HG03378 (cell line): Measurements from ENCODE around the gene TMEM98.
"Not testable (repeated sequence)": the region's sequence is repeated elsewhere in the genome, so short reads cannot be mapped to it uniquely, and the experiment has no call there.

Source experiments
- ATAC-seq: cut with Tn5 transposase; IDR thresholded peaks from one replicate; pipeline ENCODE4 v1.9.1; 2021; ENCODE audit warnings: mild to moderate bottlenecking, moderate library complexity; ENCODE audit not compliant: unreplicated experiment

The TMEM98 gene

GRCh38 chr17:32914181-32914580, 13.8 kb upstream of the TMEM98 start:
- no peak for ATAC-seq

- no peak for ATAC-seq
Observed at GRCh38 chr17:32915245-32915644, 12.7 kb upstream of the TMEM98 start.

GRCh38 chr17:32916134-32916533, 11.8 kb upstream of the TMEM98 start:
- no peak for ATAC-seq

- no peak for ATAC-seq
Observed at GRCh38 chr17:32917081-32917480, 10.9 kb upstream of the TMEM98 start.

- ATAC-seq: no peak
Observed at GRCh38 chr17:32917842-32918241, 10.1 kb upstream of the TMEM98 start.

- not testable (repeated sequence) for ATAC-seq
Observed at GRCh38 chr17:32919876-32920275, 8.1 kb upstream of the TMEM98 start.

GRCh38 chr17:32920293-32920692, 7.7 kb upstream of the TMEM98 start:
- ATAC-seq: no peak

- no peak for ATAC-seq
Observed at GRCh38 chr17:32921017-32921416, 6.9 kb upstream of the TMEM98 start.

GRCh38 chr17:32923905-32924304, 4.0 kb upstream of the TMEM98 start:
- ATAC-seq: not testable (repeated sequence)

- ATAC-seq: no peak
Observed at GRCh38 chr17:32926183-32926582, 1.8 kb upstream of the TMEM98 start.

- ATAC-seq: not testable (repeated sequence)
Observed at GRCh38 chr17:32926789-32927188, 1.2 kb upstream of the TMEM98 start.

GRCh38 chr17:32927201-32927723, 691 bp upstream of the TMEM98 start:
- ATAC-seq: no peak

GRCh38 chr17:32928586-32929535, 908 bp downstream of the TMEM98 start:
- ATAC-seq: no peak

- no peak for ATAC-seq
Observed at GRCh38 chr17:32929588-32929987, 1.6 kb downstream of the TMEM98 start.

- ATAC-seq: no peak
Observed at GRCh38 chr17:32930512-32930911, 2.6 kb downstream of the TMEM98 start.

- no peak for ATAC-seq
Observed at GRCh38 chr17:32931686-32932085, 3.7 kb downstream of the TMEM98 start.

- no peak for ATAC-seq
Observed at GRCh38 chr17:32933881-32934280, 5.9 kb downstream of the TMEM98 start.

GRCh38 chr17:32935726-32936125, 7.8 kb downstream of the TMEM98 start:
- no peak for ATAC-seq

GRCh38 chr17:32936186-32936893, 8.4 kb downstream of the TMEM98 start:
- ATAC-seq: no peak

- ATAC-seq: no peak
Observed at GRCh38 chr17:32936894-32937500, 9.0 kb downstream of the TMEM98 start.

- no peak for ATAC-seq
Observed at GRCh38 chr17:32940706-32941390, 12.9 kb downstream of the TMEM98 start.
